Karpas-422 (cell line): Measurements from ENCODE around the gene FCHSD2. TPM values are rescaled to one million over a fixed set of nuclear protein-coding genes. Genes with fewer than 3 reads are reported as not detected.
A peak's percentile ranks its signal among the peaks of the same experiment; 100 is the strongest.

ENCODE experiments used
- DNase-seq: peaks from one replicate; pipeline ENCODE4 v3.0.0-alpha.2; 2015
- H2AFZ ChIP-seq: fragments of 200-600 bp; sonication (generic); 2 replicates; pipeline ENCODE4 v1.6.1; 2014; ENCODE audit warnings: antibody characterized with exemption, low read length, mixed read lengths
- H3K27ac ChIP-seq: fragments of 200-600 bp; sonication (generic); 2 replicates; pipeline ENCODE4 v1.5.1; 2014; ENCODE audit warnings: mild to moderate bottlenecking, low read length, moderate library complexity
- H3K27me3 ChIP-seq: fragments of 200-600 bp; sonication (generic); 2 replicates; pipeline ENCODE4 v1.6.1; 2014; ENCODE audit warnings: low read length, mixed read lengths
- H3K36me3 ChIP-seq: fragments of 200-600 bp; sonication (generic); 2 replicates; pipeline ENCODE4 v1.6.1; 2014; ENCODE audit warnings: low read length, mixed read lengths; ENCODE audit not compliant: insufficient read depth
- H3K4me1 ChIP-seq: fragments of 200-600 bp; sonication (generic); 2 replicates; pipeline ENCODE4 v1.6.1; 2014; ENCODE audit warnings: mild to moderate bottlenecking, low read length, mixed read lengths
- H3K4me2 ChIP-seq: fragments of 200-600 bp; sonication (generic); 2 replicates; pipeline ENCODE4 v1.6.1; 2014; ENCODE audit warnings: low read length, low read depth, mild to moderate bottlenecking; ENCODE audit not compliant: poor library complexity, severe bottlenecking
- H3K4me3 ChIP-seq: fragments of 200-600 bp; sonication (generic); 2 replicates; pipeline ENCODE4 v1.5.1; 2014; ENCODE audit warnings: mild to moderate bottlenecking, antibody characterized with exemption, low read length, mixed read lengths
- H3K79me2 ChIP-seq: fragments of 200-600 bp; sonication (generic); 2 replicates; pipeline ENCODE4 v1.6.1; 2014; ENCODE audit warnings: mild to moderate bottlenecking, low read length, mixed read lengths
- H3K9ac ChIP-seq: fragments of 200-600 bp; sonication (generic); 2 replicates; pipeline ENCODE4 v1.6.0; 2014; ENCODE audit warnings: low read length
- H3K9me2 ChIP-seq: fragments of 200-600 bp; sonication (generic), shearing (Covaris generic); replicated peaks from 2 replicates; pipeline ENCODE4 v1.6.0; 2014; ENCODE audit warnings: mild to moderate bottlenecking, low read length, moderate library complexity; ENCODE audit not compliant: insufficient read depth
- H3K9me3 ChIP-seq: fragments of 300-700, 200-600 bp; sonication (generic); 2 replicates; pipeline ENCODE4 v1.6.1; 2014; ENCODE audit warnings: low read length, mixed read lengths
- H4K20me1 ChIP-seq: fragments of 200-600 bp; sonication (generic); 2 replicates; pipeline ENCODE4 v1.6.1; 2014; ENCODE audit warnings: mild to moderate bottlenecking, antibody characterized with exemption, low read length, low read depth; ENCODE audit not compliant: insufficient read depth
- total RNA-seq: library from RNA; depleted of rRNA; stranded (reverse); fragments of >200 nt; shearing (Covaris generic); gene quantifications from 2 replicates; pipeline ENCODE4 v1.2.3, GENCODE V29; 2014; ENCODE audit warnings: low replicate concordance

Gene FCHSD2
- total RNA-seq, 1 experiment from 2014 or later, result 48.2 TPM

- Histone ChIP-seq H3K4me1 (no peaks in the 10 kb centered on the region), H3K4me2 (no peak overlapping the region), H3K9me2 (no peaks in the 10 kb centered on the region), H3K27ac (no peak overlapping the region), H3K27me3 (no peaks in the 10 kb centered on the region), H3K9ac (no peak overlapping the region), H3K79me2 (peaks cover 82% of the 10 kb centered on the region), H2AFZ (no peak overlapping the region), H3K36me3 (peaks cover 22% of the 10 kb centered on the region), H4K20me1 (no peaks in the 10 kb centered on the region), H3K4me3 (no peak overlapping the region), H3K9me3 (no peaks in the 10 kb centered on the region)
- no peak for DNase-seq
These were observed 188.5 kb downstream of the FCHSD2 start for GRCh38 chr11:72953637-72954036.

DNA sequence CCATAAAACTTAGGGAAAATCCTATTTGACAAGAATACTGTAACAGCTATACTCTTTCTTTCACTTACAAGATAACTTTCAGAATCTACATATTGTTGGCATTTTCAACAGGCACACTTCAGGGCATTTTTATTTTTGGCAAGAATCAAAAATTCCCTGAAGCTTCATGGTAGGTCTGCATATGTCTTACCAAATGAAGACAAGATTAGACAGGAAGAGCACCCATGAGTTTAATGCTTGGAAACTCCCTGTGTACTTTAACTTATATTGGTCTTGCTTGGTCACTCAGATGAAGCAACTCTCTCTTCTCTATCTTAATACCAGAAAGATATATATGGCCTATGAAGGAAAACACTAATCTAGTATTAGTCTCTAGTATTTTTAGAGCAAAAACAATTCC is 190.2 kb downstream of the FCHSD2 start:
- Histone ChIP-seq H3K4me1 (no peaks in the 10 kb centered on the region), H3K4me3 (no peak overlapping the region), H4K20me1 (no peaks in the 10 kb centered on the region), H2AFZ (no peak overlapping the region), H3K9ac (no peak overlapping the region), H3K36me3 (peaks cover 21% of the 10 kb centered on the region), H3K79me2 (peaks cover 81% of the 10 kb centered on the region), H3K27me3 (no peaks in the 10 kb centered on the region), H3K27ac (0 out of 2 replicates have a peak overlapping the region, but pooled peaks have one; percentile 35), H3K4me2 (no peak overlapping the region), H3K9me2 (no peaks in the 10 kb centered on the region), H3K9me3 (no peaks in the 10 kb centered on the region)
- no peak for DNase-seq

GRCh38 chr11:72951193-72951592 is 190.9 kb downstream of the FCHSD2 start:
- H3K27ac ChIP-seq, result no peak overlapping the region

GRCh38 chr11:72950685-72951084 is 191.4 kb downstream of the FCHSD2 start:
- H3K27ac ChIP-seq, result no peak overlapping the region

More at GRCh38 chr11:72951193-72951592, 190.9 kb downstream of the FCHSD2 start:
- peaks cover 27% of the 10 kb centered on the region for H3K36me3 ChIP-seq
- no peaks in the 10 kb centered on the region for H4K20me1 ChIP-seq
- H2AFZ ChIP-seq, result no peak overlapping the region
- H3K4me1 ChIP-seq, result no peaks in the 10 kb centered on the region
- H3K9ac ChIP-seq, result no peak overlapping the region
- no peak overlapping the region for H3K4me3 ChIP-seq
- H3K79me2 ChIP-seq, result peaks cover 81% of the 10 kb centered on the region
- no peak overlapping the region for H3K4me2 ChIP-seq
- DNase-seq, result no peak
- H3K9me2 ChIP-seq, result no peaks in the 10 kb centered on the region
- H3K9me3 ChIP-seq, result no peaks in the 10 kb centered on the region
- no peaks in the 10 kb centered on the region for H3K27me3 ChIP-seq

DNA sequence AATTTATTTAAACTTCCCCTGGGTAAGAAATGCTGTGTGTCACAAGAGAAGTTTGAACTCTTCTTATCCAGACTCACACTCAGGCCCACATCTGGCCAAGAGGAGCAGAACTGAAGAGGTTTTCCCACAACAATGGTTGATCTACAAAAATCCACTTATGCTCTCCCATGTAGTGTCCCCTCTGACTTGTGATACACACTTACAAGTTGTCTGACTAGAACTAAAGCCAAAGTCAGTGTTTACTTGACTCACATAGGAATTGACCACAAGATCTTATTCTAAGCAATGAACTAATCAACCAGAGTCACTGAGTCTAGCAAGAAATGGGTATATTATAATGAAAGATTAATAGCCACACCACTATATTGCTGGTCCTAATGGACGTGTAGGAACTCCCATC is 194.9 kb downstream of the FCHSD2 start:
- Histone ChIP-seq H3K27me3 (no peaks in the 10 kb centered on the region), H3K27ac (no peak overlapping the region), H4K20me1 (no peaks in the 10 kb centered on the region), H3K4me3 (no peak overlapping the region), H3K79me2 (peaks cover 61% of the 10 kb centered on the region), H2AFZ (no peak overlapping the region), H3K4me2 (no peak overlapping the region), H3K9me2 (no peaks in the 10 kb centered on the region), H3K9ac (no peak overlapping the region), H3K4me1 (no peaks in the 10 kb centered on the region), H3K36me3 (peaks cover 30% of the 10 kb centered on the region), H3K9me3 (no peaks in the 10 kb centered on the region)
- no peak for DNase-seq

More at GRCh38 chr11:72950685-72951084, 191.4 kb downstream of the FCHSD2 start:
- Histone ChIP-seq H3K4me1 (no peaks in the 10 kb centered on the region), H3K36me3 (peaks cover 27% of the 10 kb centered on the region), H3K9me3 (no peaks in the 10 kb centered on the region), H3K4me3 (no peak overlapping the region), H2AFZ (no peak overlapping the region), H3K4me2 (no peak overlapping the region), H3K27me3 (no peaks in the 10 kb centered on the region), H3K9ac (no peak overlapping the region), H3K9me2 (no peaks in the 10 kb centered on the region), H4K20me1 (no peaks in the 10 kb centered on the region), H3K79me2 (peaks cover 76% of the 10 kb centered on the region)
- no peak for DNase-seq

GRCh38 chr11:72943664-72944063 is 198.5 kb downstream of the FCHSD2 start:
- Histone ChIP-seq H4K20me1 (no peaks in the 10 kb centered on the region), H3K9me2 (no peaks in the 10 kb centered on the region), H2AFZ (no peak overlapping the region), H3K4me1 (no peaks in the 10 kb centered on the region), H3K4me3 (no peak overlapping the region), H3K9me3 (no peaks in the 10 kb centered on the region), H3K27ac (no peak overlapping the region), H3K36me3 (peaks cover 22% of the 10 kb centered on the region; the same call in 1 of the 2 replicates), H3K79me2 (peaks cover 47% of the 10 kb centered on the region), H3K4me2 (no peak overlapping the region), H3K27me3 (no peaks in the 10 kb centered on the region), H3K9ac (no peak overlapping the region)
- no peak for DNase-seq

DNA sequence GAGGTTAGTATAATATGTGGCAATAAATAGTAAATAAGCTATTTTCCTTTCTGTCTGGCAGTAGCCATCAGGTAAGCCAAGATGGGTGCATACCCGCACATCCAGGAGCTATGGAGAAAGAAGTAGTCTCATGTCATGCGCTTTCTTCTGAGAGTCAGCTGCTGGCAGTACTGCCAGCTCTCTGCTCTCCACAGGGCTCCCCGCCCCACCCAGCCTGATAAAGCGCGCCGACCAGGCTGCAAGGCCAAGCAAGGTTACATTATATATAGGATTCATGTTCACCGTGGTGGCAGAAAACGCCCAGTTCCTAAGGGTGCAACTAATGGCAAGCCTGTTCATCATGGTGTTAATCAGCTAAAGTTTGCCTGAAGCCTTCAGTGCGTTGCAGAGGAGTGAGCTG is 201.7 kb downstream of the FCHSD2 start:
- no peak overlapping the region for H3K9ac ChIP-seq
- no peak overlapping the region for H2AFZ ChIP-seq
- no peaks in the 10 kb centered on the region for H3K27me3 ChIP-seq
- peaks cover 18% of the 10 kb centered on the region; the same call in 1 of the 2 replicates for H3K36me3 ChIP-seq
- H3K4me2 ChIP-seq, result no peak overlapping the region
- H4K20me1 ChIP-seq, result no peaks in the 10 kb centered on the region
- H3K9me2 ChIP-seq, result no peaks in the 10 kb centered on the region
- H3K27ac ChIP-seq, result no peak overlapping the region
- no peaks in the 10 kb centered on the region for H3K9me3 ChIP-seq
- no peak for DNase-seq
- no peak overlapping the region for H3K4me3 ChIP-seq
- H3K79me2 ChIP-seq, result peaks cover 51% of the 10 kb centered on the region
- H3K4me1 ChIP-seq, result no peaks in the 10 kb centered on the region

GRCh38 chr11:72939031-72939430 is 203.1 kb downstream of the FCHSD2 start:
- Histone ChIP-seq H3K9me3 (no peaks in the 10 kb centered on the region), H3K9ac (no peak overlapping the region), H3K4me1 (no peaks in the 10 kb centered on the region), H3K79me2 (peaks cover 63% of the 10 kb centered on the region), H3K4me3 (no peak overlapping the region), H3K9me2 (no peaks in the 10 kb centered on the region), H3K27me3 (no peaks in the 10 kb centered on the region), H3K36me3 (peaks cover 18% of the 10 kb centered on the region; the same call in 1 of the 2 replicates), H3K27ac (no peak overlapping the region), H2AFZ (no peak overlapping the region), H3K4me2 (no peak overlapping the region), H4K20me1 (no peaks in the 10 kb centered on the region)
- no peak for DNase-seq

DNA sequence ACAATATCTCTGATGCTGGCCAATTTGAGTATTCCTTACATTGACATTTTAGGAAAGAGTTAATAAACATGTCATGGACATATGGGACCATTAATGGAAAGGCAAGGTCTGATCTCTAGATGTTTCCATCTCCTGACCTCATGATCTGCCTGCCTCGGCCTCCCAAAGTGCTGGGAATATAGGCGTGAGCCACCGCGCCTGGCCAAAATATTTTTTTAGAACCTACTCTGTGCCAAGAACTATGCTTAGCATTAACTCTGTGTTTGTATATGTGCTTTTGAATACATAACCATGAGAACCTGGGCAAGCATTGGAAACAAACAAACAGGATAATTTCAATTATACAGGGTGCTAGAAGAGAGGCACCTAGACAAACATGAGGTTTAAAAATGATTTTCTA is 204.7 kb downstream of the FCHSD2 start:
- H3K9me2 ChIP-seq, result no peaks in the 10 kb centered on the region
- DNase-seq, result no peak
- H4K20me1 ChIP-seq, result no peaks in the 10 kb centered on the region
- H2AFZ ChIP-seq, result no peak overlapping the region
- H3K4me1 ChIP-seq, result no peaks in the 10 kb centered on the region
- H3K79me2 ChIP-seq, result peaks cover 51% of the 10 kb centered on the region
- no peak overlapping the region for H3K4me3 ChIP-seq
- H3K36me3 ChIP-seq, result peaks cover 10% of the 10 kb centered on the region; the same call in 1 of the 2 replicates
- no peak overlapping the region for H3K9ac ChIP-seq
- no peaks in the 10 kb centered on the region for H3K27me3 ChIP-seq
- no peaks in the 10 kb centered on the region for H3K9me3 ChIP-seq
- H3K27ac ChIP-seq, result no peak overlapping the region
- no peak overlapping the region for H3K4me2 ChIP-seq
